ENCODE results near the gene HSD17B8. TPM values are rescaled to one million over a fixed set of nuclear protein-coding genes. Genes with fewer than 3 reads are reported as not detected.

Gene HSD17B8
- 4.6 TPM for polyA plus RNA-seq (2013, experiment 1 of 4)
- 4.7 TPM for polyA plus RNA-seq (2013, experiment 2 of 4)
- 9.1 TPM for polyA plus RNA-seq (2013, experiment 3 of 4)
- 8.1 TPM for polyA plus RNA-seq (2013, experiment 4 of 4)

- WGBS, 2 experiments, result 0% methylated on average over 48 of the region's 48 CpGs
- peak within 1 kb of the TSS; percentile 60 for H3K4me3 ChIP-seq (ENCODE audit: insufficient read depth, low read depth, low read length)
- peaks cover 20% of the 10 kb centered on the region for H3K36me3 ChIP-seq (ENCODE audit: control insufficient read depth, insufficient read depth, low read length)
- H3K4me1 ChIP-seq (ENCODE audit: control insufficient read depth, insufficient read depth, low read length), result peaks cover 38% of the 10 kb centered on the region
- H3K27me3 ChIP-seq (ENCODE audit: control insufficient read depth, insufficient read depth, low read length, poor library complexity, severe bottlenecking), result peaks cover 8% of the 10 kb centered on the region
- no peaks in the 10 kb centered on the region for H3K9me3 ChIP-seq (ENCODE audit: control insufficient read depth, low read length)
- H3K27ac ChIP-seq (ENCODE audit: insufficient read depth, low read depth, low read length, poor library complexity, severe bottlenecking), result peak within 1 kb of the TSS; percentile 75
Measured at GRCh38 chr6:33204415-33205190, at the start of gene HSD17B8. TSS of gene HSD17B8 (plus strand) at chr6:33204655. CDS start at chr6:33204669, 14 bp downstream.

- Histone ChIP-seq H3K36me3 (ENCODE audit: control insufficient read depth, insufficient read depth, low read length) (no peaks in the 10 kb centered on the region), H3K27ac (ENCODE audit: insufficient read depth, low read depth, low read length, poor library complexity, severe bottlenecking) (no peak overlapping the region)
- WGBS, 2 experiments, result 90 to 94% methylated on average over 6 of the region's 6 CpGs
Measured at GRCh38 chr6:33156561-33156960, 47.9 kb upstream of the HSD17B8 start.

GRCh38 chr6:33156964-33157363 is 47.5 kb upstream of the HSD17B8 start:
- H3K27me3 ChIP-seq (ENCODE audit: control insufficient read depth, insufficient read depth, low read length, poor library complexity, severe bottlenecking), result peaks cover 11% of the 10 kb centered on the region
- H3K27ac ChIP-seq (ENCODE audit: insufficient read depth, low read depth, low read length, poor library complexity, severe bottlenecking), result no peak overlapping the region
- 86 to 95% methylated on average over 1 of the region's 2 CpGs for WGBS, 2 experiments
- no peaks in the 10 kb centered on the region for H3K36me3 ChIP-seq (ENCODE audit: control insufficient read depth, insufficient read depth, low read length)
- H3K9me3 ChIP-seq (ENCODE audit: control insufficient read depth, low read length), result no peaks in the 10 kb centered on the region
- no peak overlapping the region for H3K4me3 ChIP-seq (ENCODE audit: insufficient read depth, low read depth, low read length)
- no peaks in the 10 kb centered on the region for H3K4me1 ChIP-seq (ENCODE audit: control insufficient read depth, insufficient read depth, low read length)

More at GRCh38 chr6:33156561-33156960, 47.9 kb upstream of the HSD17B8 start:
- Histone ChIP-seq H3K4me3 (ENCODE audit: insufficient read depth, low read depth, low read length) (no peak overlapping the region), H3K4me1 (ENCODE audit: control insufficient read depth, insufficient read depth, low read length) (no peaks in the 10 kb centered on the region), H3K9me3 (ENCODE audit: control insufficient read depth, low read length) (no peaks in the 10 kb centered on the region), H3K27me3 (ENCODE audit: control insufficient read depth, insufficient read depth, low read length, poor library complexity, severe bottlenecking) (peaks cover 7% of the 10 kb centered on the region)

- WGBS, 2 experiments, result 89 to 92% methylated on average over 11 of the region's 11 CpGs
- H3K4me1 ChIP-seq (ENCODE audit: control insufficient read depth, insufficient read depth, low read length), result no peaks in the 10 kb centered on the region
- no peaks in the 10 kb centered on the region for H3K9me3 ChIP-seq (ENCODE audit: control insufficient read depth, low read length)
- no peaks in the 10 kb centered on the region for H3K36me3 ChIP-seq (ENCODE audit: control insufficient read depth, insufficient read depth, low read length)
- no peak overlapping the region for H3K27ac ChIP-seq (ENCODE audit: insufficient read depth, low read depth, low read length, poor library complexity, severe bottlenecking)
- no peak overlapping the region for H3K4me3 ChIP-seq (ENCODE audit: insufficient read depth, low read depth, low read length)
- H3K27me3 ChIP-seq (ENCODE audit: control insufficient read depth, insufficient read depth, low read length, poor library complexity, severe bottlenecking), result peaks cover 16% of the 10 kb centered on the region
Measured at GRCh38 chr6:33160096-33160495, 44.4 kb upstream of the HSD17B8 start.

GRCh38 chr6:33160728-33161344 is 43.6 kb upstream of the HSD17B8 start:
- Histone ChIP-seq H3K4me3 (ENCODE audit: insufficient read depth, low read depth, low read length) (no peak overlapping the region), H3K27me3 (ENCODE audit: control insufficient read depth, insufficient read depth, low read length, poor library complexity, severe bottlenecking) (peaks cover 16% of the 10 kb centered on the region), H3K27ac (ENCODE audit: insufficient read depth, low read depth, low read length, poor library complexity, severe bottlenecking) (no peak overlapping the region), H3K4me1 (ENCODE audit: control insufficient read depth, insufficient read depth, low read length) (no peaks in the 10 kb centered on the region), H3K9me3 (ENCODE audit: control insufficient read depth, low read length) (no peaks in the 10 kb centered on the region), H3K36me3 (ENCODE audit: control insufficient read depth, insufficient read depth, low read length) (no peaks in the 10 kb centered on the region)
- 75 to 77% methylated on average over 13 of the region's 13 CpGs for WGBS, 2 experiments

- no peaks in the 10 kb centered on the region for H3K36me3 ChIP-seq (ENCODE audit: control insufficient read depth, insufficient read depth, low read length)
Measured at GRCh38 chr6:33161354-33162331, 42.8 kb upstream of the HSD17B8 start.

GRCh38 chr6:33163540-33163939 is 40.9 kb upstream of the HSD17B8 start:
- no peaks in the 10 kb centered on the region for H3K9me3 ChIP-seq (ENCODE audit: control insufficient read depth, low read length)
- no peak overlapping the region for H3K4me3 ChIP-seq (ENCODE audit: insufficient read depth, low read depth, low read length)
- H3K36me3 ChIP-seq (ENCODE audit: control insufficient read depth, insufficient read depth, low read length), result no peaks in the 10 kb centered on the region
- 89 to 90% methylated on average over 10 of the region's 10 CpGs for WGBS, 2 experiments
- peaks cover 16% of the 10 kb centered on the region for H3K27me3 ChIP-seq (ENCODE audit: control insufficient read depth, insufficient read depth, low read length, poor library complexity, severe bottlenecking)
- no peaks in the 10 kb centered on the region for H3K4me1 ChIP-seq (ENCODE audit: control insufficient read depth, insufficient read depth, low read length)
- H3K27ac ChIP-seq (ENCODE audit: insufficient read depth, low read depth, low read length, poor library complexity, severe bottlenecking), result no peak overlapping the region

More at GRCh38 chr6:33161354-33162331, 42.8 kb upstream of the HSD17B8 start:
- no peak overlapping the region for H3K27ac ChIP-seq (ENCODE audit: insufficient read depth, low read depth, low read length, poor library complexity, severe bottlenecking)
- H3K4me3 ChIP-seq (ENCODE audit: insufficient read depth, low read depth, low read length), result peak overlapping the region; percentile 38
- H3K4me1 ChIP-seq (ENCODE audit: control insufficient read depth, insufficient read depth, low read length), result no peaks in the 10 kb centered on the region
- no peaks in the 10 kb centered on the region for H3K9me3 ChIP-seq (ENCODE audit: control insufficient read depth, low read length)
- WGBS, 2 experiments, result 12 to 13% methylated on average over 58 of the region's 58 CpGs
- peaks cover 16% of the 10 kb centered on the region for H3K27me3 ChIP-seq (ENCODE audit: control insufficient read depth, insufficient read depth, low read length, poor library complexity, severe bottlenecking)

GRCh38 chr6:33164176-33164575 is 40.3 kb upstream of the HSD17B8 start:
- Histone ChIP-seq H3K36me3 (ENCODE audit: control insufficient read depth, insufficient read depth, low read length) (no peaks in the 10 kb centered on the region), H3K4me3 (ENCODE audit: insufficient read depth, low read depth, low read length) (no peak overlapping the region), H3K27ac (ENCODE audit: insufficient read depth, low read depth, low read length, poor library complexity, severe bottlenecking) (no peak overlapping the region), H3K27me3 (ENCODE audit: control insufficient read depth, insufficient read depth, low read length, poor library complexity, severe bottlenecking) (peaks cover 16% of the 10 kb centered on the region), H3K9me3 (ENCODE audit: control insufficient read depth, low read length) (no peaks in the 10 kb centered on the region), H3K4me1 (ENCODE audit: control insufficient read depth, insufficient read depth, low read length) (no peaks in the 10 kb centered on the region)
- WGBS, 2 experiments, result 64 to 69% methylated on average over 10 of the region's 10 CpGs

- no peak overlapping the region for H3K4me3 ChIP-seq (ENCODE audit: insufficient read depth, low read depth, low read length)
Measured at GRCh38 chr6:33164665-33165373, 39.6 kb upstream of the HSD17B8 start.

More at GRCh38 chr6:33164665-33165373, 39.6 kb upstream of the HSD17B8 start:
- Histone ChIP-seq H3K27ac (ENCODE audit: insufficient read depth, low read depth, low read length, poor library complexity, severe bottlenecking) (no peak overlapping the region), H3K4me1 (ENCODE audit: control insufficient read depth, insufficient read depth, low read length) (no peaks in the 10 kb centered on the region), H3K27me3 (ENCODE audit: control insufficient read depth, insufficient read depth, low read length, poor library complexity, severe bottlenecking) (peaks cover 16% of the 10 kb centered on the region), H3K36me3 (ENCODE audit: control insufficient read depth, insufficient read depth, low read length) (no peaks in the 10 kb centered on the region), H3K9me3 (ENCODE audit: control insufficient read depth, low read length) (no peaks in the 10 kb centered on the region)
- 75 to 82% methylated on average over 14 of the region's 14 CpGs for WGBS, 2 experiments
